H1 (cell line): ENCODE data around the gene SESN3. TPM values are rescaled to one million over a fixed set of nuclear protein-coding genes. Genes with fewer than 3 reads are reported as not detected.

ENCODE experiments used
- CTCF ChIA-PET: fragments of 300-600 bp; sonication (Branson Sonifier 250); formaldehyde crosslinking; loops from one replicate; lab custom pipeline; 2021; ENCODE audit not compliant: partially characterized antibody; lab: Charles Lee
- POLR2A ChIA-PET: fragments of 300-600 bp; sonication (Branson Sonifier 250); formaldehyde crosslinking; loops from one replicate; lab custom pipeline; 2021; ENCODE audit warnings: inconsistent platforms; ENCODE audit not compliant: partially characterized antibody; lab: Charles Lee
- DNase-seq, 2 experiments: peaks; one replicate each; pipeline versions ENCODE4 v3.0.0 to v3.0.0-alpha.2; 2010 to 2022; ENCODE audit warnings: low spot score in 2 of 2, low read depth in 1 of 2, mixed read lengths in 1 of 2
- FAIRE-seq: peaks from 2 replicates; lab custom pipeline; 2011; peaks lifted over from hg19 to GRCh38; lab: Jason Lieb, UNC
- H2AFZ ChIP-seq: 2 replicates; pipeline ENCODE4 v1.8.1; 2012; ENCODE audit warnings: low read length, inconsistent platforms
- H2AK5ac ChIP-seq: 2 replicates; pipeline ENCODE4 v1.6.1; 2013; ENCODE audit warnings: low read depth, low read length
- H2BK120ac ChIP-seq: replicated peaks from 2 replicates; pipeline ENCODE3; 2013; ENCODE audit warnings: low read depth, low read length, inconsistent platforms
- H2BK12ac ChIP-seq: 2 replicates; pipeline ENCODE4 v1.6.1; 2013; ENCODE audit warnings: low read depth, low read length
- H2BK15ac ChIP-seq: 2 replicates; pipeline ENCODE4 v1.6.1; 2013; ENCODE audit warnings: low read length
- H2BK20ac ChIP-seq: 2 replicates; pipeline ENCODE4 v1.6.1; 2013; ENCODE audit warnings: low read length
- H2BK5ac ChIP-seq: 2 replicates; pipeline ENCODE4 v1.6.1; 2013; ENCODE audit warnings: low read depth, low read length
- H3K14ac ChIP-seq: 2 replicates; pipeline ENCODE4 v1.6.1; 2013; ENCODE audit warnings: inconsistent platforms; ENCODE audit not compliant: insufficient read length
- H3K18ac ChIP-seq: 2 replicates; pipeline ENCODE4 v1.6.1; 2013; ENCODE audit warnings: low read length; ENCODE audit errors: extremely low read depth
- H3K23ac ChIP-seq: 2 replicates; pipeline ENCODE4 v1.6.1; 2013; ENCODE audit warnings: inconsistent platforms; ENCODE audit not compliant: insufficient read length
- H3K23me2 ChIP-seq: 2 replicates; pipeline ENCODE4 v1.6.1; 2013; ENCODE audit warnings: low read depth, low read length
- H3K27ac ChIP-seq: 2 replicates; pipeline ENCODE4 v1.6.1; 2011; ENCODE audit warnings: low read depth, low read length, inconsistent platforms
- H3K27me3 ChIP-seq, 4 experiments: replicated peaks in 1 of 4; 1 replicate in 1 of 4; 2 replicates in 3 of 4; pipeline versions ENCODE4 v1.6.1 to v1.8.1; 2011 to 2013; ENCODE audit warnings: low read length in 3 of 4, mild to moderate bottlenecking in 3 of 4, inconsistent platforms in 2 of 4, mixed read lengths in 2 of 4, moderate library complexity in 1 of 4; ENCODE audit not compliant: control insufficient read depth in 3 of 4, insufficient read depth in 3 of 4; ENCODE audit errors: extremely low read depth in 1 of 4
- H3K36me3 ChIP-seq, 4 experiments: 2 replicates each; pipeline versions ENCODE4 v1.6.1 to v1.8.1; 2011 to 2013; ENCODE audit warnings: mild to moderate bottlenecking in 4 of 4, low read length in 3 of 4, moderate library complexity in 2 of 4, control low read depth in 1 of 4, inconsistent platforms in 1 of 4; ENCODE audit not compliant: insufficient read depth in 4 of 4, control insufficient read depth in 2 of 4
- H3K4ac ChIP-seq: replicated peaks from 2 replicates; pipeline ENCODE3; 2013; ENCODE audit warnings: low read length, low read depth, mixed read lengths, inconsistent platforms; ENCODE audit not compliant: insufficient read length
- H3K4me1 ChIP-seq, 4 experiments: replicated peaks in 1 of 4; 1 replicate in 1 of 4; 2 replicates in 3 of 4; pipeline versions ENCODE4 v1.6.1 to v1.8.1; 2011 to 2013; ENCODE audit warnings: low read length in 3 of 4, inconsistent platforms in 2 of 4, mixed read lengths in 1 of 4; ENCODE audit not compliant: insufficient read depth in 4 of 4, control insufficient read depth in 3 of 4
- H3K4me2 ChIP-seq, 2 experiments: 2 replicates each; pipeline versions ENCODE4 v1.6.1 to v1.8.1; 2011 to 2013; ENCODE audit warnings: low read depth in 2 of 2, low read length in 2 of 2, control low read depth in 1 of 2, inconsistent platforms in 1 of 2, mild to moderate bottlenecking in 1 of 2; ENCODE audit not compliant: insufficient read depth in 1 of 2
- H3K4me3 ChIP-seq, 4 experiments: fragments of 200-600, 300-600 bp in 1 of 4; sonication (generic), shearing (Covaris generic), sonication (Bioruptor Twin) in 1 of 4; 2 replicates each; pipeline versions ENCODE4 v1.5.1 to v1.8.1; 2011 to 2016; ENCODE audit warnings: low read length in 4 of 4, low read depth in 3 of 4, control low read depth in 2 of 4, inconsistent platforms in 2 of 4, mild to moderate bottlenecking in 2 of 4, mixed read lengths in 1 of 4, moderate library complexity in 1 of 4; ENCODE audit not compliant: insufficient read depth in 2 of 4; ENCODE audit errors: extremely low read depth in 1 of 4
- H3K56ac ChIP-seq: replicated peaks from 2 replicates; pipeline ENCODE3; 2013; ENCODE audit warnings: low read depth, mild to moderate bottlenecking, mixed read lengths, low read length, inconsistent platforms; ENCODE audit not compliant: insufficient read length
- H3K79me1 ChIP-seq: 2 replicates; pipeline ENCODE4 v1.6.1; 2013; ENCODE audit warnings: low read depth, low read length, control low read depth
- H3K79me2 ChIP-seq, 2 experiments: 2 replicates each; pipeline versions ENCODE4 v1.6.1 to v1.8.1; 2012 to 2013; ENCODE audit warnings: low read length in 2 of 2, mild to moderate bottlenecking in 2 of 2, inconsistent platforms in 1 of 2; ENCODE audit not compliant: insufficient read depth in 2 of 2, control insufficient read depth in 1 of 2
- H3K9ac ChIP-seq, 4 experiments: replicated peaks in 1 of 4; 1 replicate in 1 of 4; 2 replicates in 3 of 4; pipeline versions ENCODE4 v1.6.1 to v1.8.1; 2011 to 2013; ENCODE audit warnings: low read depth in 3 of 4, low read length in 3 of 4, control low read depth in 2 of 4, mild to moderate bottlenecking in 2 of 4, moderate library complexity in 2 of 4, inconsistent platforms in 1 of 4; ENCODE audit errors: extremely low read depth in 1 of 4
- H3K9me3 ChIP-seq, 2 experiments: 2 replicates each; pipeline versions ENCODE4 v1.6.1 to v1.8.1; 2012 to 2013; ENCODE audit warnings: mild to moderate bottlenecking in 2 of 2, moderate library complexity in 2 of 2, control low read depth in 1 of 2, inconsistent platforms in 1 of 2, low read depth in 1 of 2, low read length in 1 of 2, mixed read lengths in 1 of 2; ENCODE audit not compliant: insufficient read depth in 2 of 2
- H4K20me1 ChIP-seq, 2 experiments: replicated peaks in 1 of 2; 2 replicates each; pipeline versions ENCODE3 to v1.8.1; 2011 to 2013; ENCODE audit warnings: inconsistent platforms in 2 of 2, low read length in 2 of 2, mild to moderate bottlenecking in 1 of 2; ENCODE audit not compliant: insufficient read depth in 2 of 2, control insufficient read depth in 1 of 2
- H4K5ac ChIP-seq: 2 replicates; pipeline ENCODE4 v1.6.1; 2013; ENCODE audit warnings: low read length, low read depth, mixed read lengths, inconsistent platforms; ENCODE audit not compliant: insufficient read length
- H4K8ac ChIP-seq: 2 replicates; pipeline ENCODE4 v1.8.0; 2013; ENCODE audit warnings: mild to moderate bottlenecking, moderate library complexity, low read length, inconsistent platforms; ENCODE audit not compliant: insufficient read depth; ENCODE audit errors: extremely low read depth
- H4K91ac ChIP-seq: replicated peaks from 2 replicates; pipeline ENCODE3; 2013; ENCODE audit warnings: low read length, mixed read lengths, inconsistent platforms; ENCODE audit not compliant: insufficient read length
- BRCA1 ChIP-seq: IDR thresholded peaks from 2 replicates; pipeline ENCODE4 v1.6.1; 2012; ENCODE audit warnings: low read depth, low read length, improper control_type of control experiment
- CEBPB ChIP-seq: IDR thresholded peaks from 2 replicates; pipeline ENCODE4 v1.6.1; 2012; ENCODE audit warnings: low read depth, low read length
- CTCF ChIP-seq, 3 experiments: IDR thresholded peaks; 1 replicate in 2 of 3; 2 replicates in 1 of 3; pipeline versions ENCODE4 v1.5.1 to v1.6.1; 2011; ENCODE audit warnings: low read length in 3 of 3, mild to moderate bottlenecking in 3 of 3, inconsistent platforms in 2 of 3, low read depth in 1 of 3, moderate library complexity in 1 of 3; ENCODE audit not compliant: insufficient read depth in 1 of 3; ENCODE audit errors: control extremely low read depth in 1 of 3
- E2F6 ChIP-seq: IDR thresholded peaks from 2 replicates; pipeline ENCODE4 v1.6.1; 2012; ENCODE audit warnings: inconsistent platforms
- EP300 ChIP-seq, 2 experiments: IDR thresholded peaks; 1 replicate in 1 of 2; 2 replicates in 1 of 2; pipeline ENCODE4 v1.6.1; 2011 to 2012; ENCODE audit warnings: low read depth in 2 of 2, low read length in 2 of 2, mild to moderate bottlenecking in 2 of 2, borderline replicate concordance in 1 of 2, inconsistent platforms in 1 of 2, moderate library complexity in 1 of 2
- JUN ChIP-seq: IDR thresholded peaks from 2 replicates; pipeline ENCODE4 v1.6.1; 2011; ENCODE audit warnings: low read depth, mild to moderate bottlenecking, improper control_type of control experiment, low read length
- NANOG ChIP-seq: IDR thresholded peaks from 2 replicates; pipeline ENCODE4 v1.6.1; 2011; ENCODE audit warnings: low read length, low read depth, mild to moderate bottlenecking, inconsistent platforms; ENCODE audit not compliant: insufficient read depth, poor library complexity, severe bottlenecking
- TBP ChIP-seq: IDR thresholded peaks from 2 replicates; pipeline ENCODE4 v1.6.1; 2011; ENCODE audit warnings: low read depth, low read length, improper control_type of control experiment
- TCF12 ChIP-seq: IDR thresholded peaks from 2 replicates; pipeline ENCODE4 v1.6.1; 2011; ENCODE audit warnings: low read depth, mild to moderate bottlenecking, low read length
- ZNF274 ChIP-seq: IDR thresholded peaks from 2 replicates; pipeline ENCODE4 v1.7.0; 2012; ENCODE audit warnings: low read length, borderline replicate concordance; ENCODE audit errors: extremely low read depth
- WGBS, 2 experiments: shearing (Covaris generic) in 1 of 2; methylation state at CpG; one replicate each; pipeline versions ENCODE4 v1.1.6 to v1.1.7; 2013 to 2015; ENCODE audit warnings: low lambda C conversion rate in 2 of 2, mixed read lengths in 2 of 2, inconsistent platforms in 1 of 2, low coverage in 1 of 2, missing lambda C conversion rate in 1 of 2; ENCODE audit not compliant: insufficient replicate concordance in 2 of 2, insufficient coverage in 1 of 2, insufficient read length in 1 of 2; ENCODE audit errors: extremely low coverage in 1 of 2, missing lambda C conversion rate in 1 of 2; 5-methylcytosine and 5-hydroxymethylcytosine counted together
- polyA plus RNA-seq, 7 experiments: library from polyadenylated mRNA; depleted of rRNA in 3 of 7; stranded (reverse) in 5 of 7; unstranded in 2 of 7; fragments of >200 nt in 5 of 7; fragments of 200-250 nt in 2 of 7; gene quantifications; 1 replicate in 5 of 7; 2 replicates in 1 of 7; 4 replicates in 1 of 7; pipeline versions ENCODE4 v1.2.1 to v1.2.3, GENCODE V29; 2011 to 2013; ENCODE audit warnings: missing spikeins in 2 of 7, mixed read lengths in 2 of 7
- total RNA-seq: library from RNA; stranded (reverse); fragmentation: NEBNext Ultra II Directional; extraction: Animal tissue kit (Norgen Biotek cat#: 25700); gene quantifications from 2 replicates; pipeline ENCODE4 v1.2.1, GENCODE V29; 2021

SESN3 gene
- total and polyA plus RNA-seq, 2 of the 8 experiments (the other 6 are each of a cell fraction or from before 2014, with no cell fraction given), result 10.2 to 31.1 TPM

- H3K4me1 ChIP-seq, result peaks cover 3 to 5% (median 4%) of the 10 kb centered on the region in 4 experiments; a peak in 6 of 7 replicates
- no peak overlapping the region for H2AFZ ChIP-seq
- H3K4me3 ChIP-seq, result no peak overlapping the region
- no peak overlapping the region for H4K5ac ChIP-seq
- no peak overlapping the region for H3K4ac ChIP-seq
- H3K79me1 ChIP-seq, result no peaks in the 10 kb centered on the region
- H3K23me2 ChIP-seq, result peaks cover 15% of the 10 kb centered on the region; the same call in 1 of the 2 replicates
- WGBS, 2 experiments, result 88% methylated on average over 4 of the region's 4 CpGs; no CpG with 5 or more reads in 1 of the 2 experiments
- no peak overlapping the region for H3K27ac ChIP-seq
- no peaks in the 10 kb centered on the region for H4K20me1 ChIP-seq
- no peak overlapping the region for H4K91ac ChIP-seq
- DNase-seq, result no peak
- H2AK5ac ChIP-seq, result no peak overlapping the region
- H3K79me2 ChIP-seq, result no peaks in the 10 kb centered on the region
- H3K27me3 ChIP-seq, result peaks cover 15 to 59% (median 42%) of the 10 kb centered on the region in 4 experiments
- CTCF ChIA-PET, result interaction anchor here (0.7 to 17.5 kb wide), 11 partner anchors 9 to 696 kb away, joined by 3 to 407 read pairs (median 4); partner anchors contain the start of gene ENDOD1
- H3K14ac ChIP-seq, result no peak overlapping the region
- FAIRE-seq, result no peak
- no peak overlapping the region for H2BK5ac ChIP-seq
- no peak overlapping the region for H2BK12ac ChIP-seq
- no peak overlapping the region for H3K4me2 ChIP-seq
- POLR2A ChIA-PET, result interaction anchor here (2.6 kb wide), 1 partner anchor 80 kb away, joined by 12 read pairs; the partner anchor contains the start of gene SRSF8
- no peak overlapping the region for H2BK20ac ChIP-seq
- no peak overlapping the region for H3K9ac ChIP-seq
- no peaks in the 10 kb centered on the region for H3K36me3 ChIP-seq
- no peak overlapping the region for H3K18ac ChIP-seq
- no peak overlapping the region for H2BK15ac ChIP-seq
- H2BK120ac ChIP-seq, result no peak overlapping the region
- H4K8ac ChIP-seq, result no peak overlapping the region
- no peak overlapping the region for H3K23ac ChIP-seq
- no peak overlapping the region for H3K56ac ChIP-seq
- H3K9me3 ChIP-seq, result no peaks in the 10 kb centered on the region
- TF ChIP-seq NANOG, result no peak
- no peak for TF ChIP-seq TCF12
- no peak for TF ChIP-seq ZNF274
- TF ChIP-seq TBP, result no peak
- TF ChIP-seq BRCA1, result no peak
- TF ChIP-seq CTCF (IDR thresholded peaks at IDR 0.05; ENCODE audit: control extremely low read depth in 1 of 3, insufficient read depth in 1 of 3, low read depth in 1 of 3, low read length in 3 of 3), result no peak
- TF ChIP-seq CEBPB, result no peak
- no peak for TF ChIP-seq JUN
- no peak for TF ChIP-seq E2F6
- no peak for TF ChIP-seq EP300 (IDR thresholded peaks at IDR 0.05; ENCODE audit: borderline replicate concordance in 1 of 2, low read depth in 2 of 2, low read length in 2 of 2)
Measured at GRCh38 chr11:95147364-95147905, 83.6 kb downstream of the SESN3 start.
